HG03045 (cell line): Measurements from ENCODE around the gene TYW3.

Experiments used
- ATAC-seq: cut with Tn5 transposase; IDR thresholded peaks from one replicate; pipeline ENCODE4 v1.9.1; 2021; ENCODE audit warnings: mild to moderate bottlenecking, moderate library complexity; ENCODE audit not compliant: unreplicated experiment

Gene TYW3, protein sequence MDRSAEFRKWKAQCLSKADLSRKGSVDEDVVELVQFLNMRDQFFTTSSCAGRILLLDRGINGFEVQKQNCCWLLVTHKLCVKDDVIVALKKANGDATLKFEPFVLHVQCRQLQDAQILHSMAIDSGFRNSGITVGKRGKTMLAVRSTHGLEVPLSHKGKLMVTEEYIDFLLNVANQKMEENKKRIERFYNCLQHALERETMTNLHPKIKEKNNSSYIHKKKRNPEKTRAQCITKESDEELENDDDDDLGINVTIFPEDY

DNA sequence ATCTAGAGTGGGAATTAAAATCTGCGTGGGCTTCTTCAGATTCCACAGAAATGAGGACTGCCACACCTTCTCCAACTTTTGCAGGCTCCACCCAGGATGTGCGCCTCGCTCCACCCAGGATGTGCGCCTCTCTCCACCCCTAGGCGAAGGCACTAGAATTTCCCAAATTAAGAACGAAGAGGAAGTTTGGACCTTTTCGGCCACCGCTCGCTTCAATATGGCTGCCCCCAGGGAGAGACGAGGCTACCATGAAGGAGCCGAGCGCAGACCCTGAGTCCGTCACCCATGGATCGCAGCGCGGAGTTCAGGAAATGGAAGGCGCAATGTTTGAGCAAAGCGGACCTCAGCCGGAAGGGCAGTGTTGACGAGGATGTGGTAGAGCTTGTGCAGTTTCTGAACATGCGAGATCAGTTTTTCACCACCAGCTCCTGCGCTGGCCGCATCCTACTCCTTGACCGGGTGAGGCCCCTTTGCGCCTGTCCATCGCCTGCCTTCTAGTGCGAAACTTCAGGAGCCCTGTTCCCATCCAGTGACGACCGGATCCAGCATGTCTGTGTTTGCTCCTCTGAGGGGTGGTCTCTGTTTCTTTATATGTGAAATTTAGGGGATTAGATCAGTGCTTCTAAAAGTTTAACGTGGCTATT lies at the start of gene TYW3, which contains the start of gene CRYZ:
Gene TYW3, plus strand, starts transcription at position 193 of the 644 bp plus-strand sequence. Its CDS starts 93 bp downstream, at position 286.
Gene CRYZ, minus strand, starts transcription at position 91 of the 644 bp plus-strand sequence. CDS start 8,229 bp downstream, outside the sequence.
- ATAC-seq = peak; percentile 74

DNA sequence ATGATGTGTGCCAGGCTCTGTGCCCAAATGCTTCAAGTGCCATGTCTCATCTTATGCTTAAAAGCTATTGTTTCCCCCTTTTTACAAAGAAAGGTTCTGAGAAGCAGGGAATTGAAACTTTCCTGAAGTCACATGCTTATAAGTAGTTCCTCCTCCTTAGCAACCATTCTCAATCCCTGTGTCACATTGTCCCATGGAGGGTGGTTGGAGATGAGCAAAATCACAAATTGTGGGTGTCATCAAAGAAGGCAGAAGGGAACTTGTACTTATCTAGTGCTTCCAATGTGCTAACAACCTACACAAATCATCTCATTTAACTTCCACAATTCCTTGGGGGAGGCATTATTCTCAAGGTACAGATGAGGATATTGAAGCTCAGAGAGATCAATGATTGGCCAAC lies 49.3 kb upstream of the TYW3 start:
- no peak for ATAC-seq

DNA sequence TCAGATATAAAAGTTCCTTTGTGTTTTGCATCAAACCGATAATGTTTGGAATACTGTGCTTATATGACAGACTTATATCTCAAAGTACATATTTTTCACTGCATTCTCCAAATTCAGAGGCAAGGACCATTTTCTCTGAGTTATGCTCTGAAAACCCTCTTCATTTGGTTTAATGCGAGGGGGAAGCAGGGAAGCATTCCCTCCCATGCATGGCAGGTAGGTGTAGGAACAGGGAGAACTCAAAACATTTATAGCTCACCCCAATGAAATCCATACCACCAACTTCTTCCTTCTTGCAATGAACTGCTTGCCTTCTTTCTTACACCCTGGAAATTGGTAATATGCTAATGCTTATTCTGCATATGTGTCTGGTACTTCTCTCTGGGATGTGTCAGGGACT lies 48.7 kb upstream of the TYW3 start:
- ATAC-seq = no peak

DNA sequence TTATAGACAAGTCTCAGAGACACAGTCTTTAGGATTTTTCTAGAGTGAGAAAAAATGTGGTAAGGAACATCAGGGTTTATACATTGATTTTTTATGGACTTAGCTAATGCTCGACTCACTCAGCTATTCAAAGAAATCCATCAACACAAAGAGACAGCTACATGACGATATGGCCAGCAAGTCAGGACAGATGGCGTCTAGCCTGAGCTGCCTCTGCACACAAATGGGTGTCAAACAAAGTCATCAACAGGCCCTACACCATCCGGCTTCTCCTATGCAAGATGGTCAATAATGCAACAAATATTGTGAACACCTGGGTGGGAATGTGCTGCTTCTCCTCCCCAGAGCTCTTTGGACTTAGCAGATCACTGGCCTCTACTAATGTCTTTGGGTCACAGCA lies 46.0 kb upstream of the TYW3 start:
- no peak for ATAC-seq

DNA sequence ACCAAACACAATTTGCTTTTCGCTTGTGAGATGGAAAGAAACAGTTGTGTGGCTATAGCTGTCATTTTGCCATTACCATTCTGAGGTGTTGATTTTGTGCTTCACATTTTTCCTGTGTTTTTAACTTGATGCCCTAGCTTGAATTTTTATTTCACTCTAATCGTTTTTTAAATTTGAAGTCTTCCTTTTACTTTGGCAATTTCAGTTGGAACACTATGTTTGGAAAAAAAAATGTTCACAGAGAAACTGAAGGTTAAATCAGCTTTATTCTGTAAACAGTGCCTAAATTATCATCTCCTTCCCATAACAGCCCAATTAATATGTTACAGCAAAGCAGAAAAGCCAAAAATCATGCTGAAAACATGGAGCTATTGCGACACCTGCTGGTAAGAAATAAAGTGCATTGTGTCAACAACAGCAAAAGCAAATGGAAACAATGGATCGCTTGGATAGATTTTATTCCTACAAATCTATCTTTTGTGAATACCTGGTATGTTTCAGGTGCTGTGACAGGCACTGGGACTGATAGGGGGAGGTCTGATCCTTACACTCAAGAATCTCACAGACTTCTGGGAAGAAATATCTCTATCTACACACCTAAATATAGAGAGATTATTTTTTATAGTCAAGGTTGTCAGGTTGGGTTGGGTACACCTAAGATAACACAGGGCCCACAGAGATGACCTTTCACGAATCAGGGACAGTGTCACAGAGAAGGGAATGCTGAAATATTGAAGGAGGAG lies 43.2 kb upstream of the TYW3 start:
- peak; percentile 57 for ATAC-seq

DNA sequence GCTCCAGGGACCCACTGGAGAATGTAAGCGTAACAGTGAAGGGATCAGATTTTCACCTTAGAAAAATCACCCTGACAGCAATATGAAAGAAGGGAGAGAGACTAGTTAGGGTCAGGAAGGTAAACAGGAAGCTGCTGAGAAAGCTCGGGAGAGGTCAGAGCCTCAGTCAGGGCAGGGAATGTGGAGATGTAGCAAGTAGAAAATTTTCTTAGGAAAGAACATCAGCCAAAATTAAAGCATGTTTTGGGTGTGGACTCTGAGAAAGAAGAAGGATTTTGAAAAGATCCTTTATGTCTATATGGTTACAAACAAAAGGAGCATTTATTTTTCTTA lies 42.6 kb upstream of the TYW3 start:
- no peak for ATAC-seq

DNA sequence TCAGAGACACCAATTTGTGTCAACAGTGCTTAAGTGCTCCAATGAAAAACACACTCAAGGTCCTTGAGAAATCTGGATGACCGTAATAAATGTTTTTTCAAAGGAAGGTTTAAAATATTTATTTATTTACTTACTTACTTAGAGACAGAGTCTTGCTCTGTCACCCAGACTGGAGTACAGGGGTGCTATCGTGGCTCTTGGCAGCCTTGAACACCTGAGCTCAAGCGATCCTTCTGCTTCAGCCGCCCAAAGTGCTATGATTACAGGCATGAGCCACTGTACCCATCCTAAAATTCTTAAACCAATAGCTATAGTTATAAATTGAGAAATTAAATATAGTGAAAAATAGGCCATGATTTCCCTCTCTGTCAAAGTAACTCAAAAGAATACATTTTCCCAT lies 42.0 kb upstream of the TYW3 start:
- no peak for ATAC-seq

DNA sequence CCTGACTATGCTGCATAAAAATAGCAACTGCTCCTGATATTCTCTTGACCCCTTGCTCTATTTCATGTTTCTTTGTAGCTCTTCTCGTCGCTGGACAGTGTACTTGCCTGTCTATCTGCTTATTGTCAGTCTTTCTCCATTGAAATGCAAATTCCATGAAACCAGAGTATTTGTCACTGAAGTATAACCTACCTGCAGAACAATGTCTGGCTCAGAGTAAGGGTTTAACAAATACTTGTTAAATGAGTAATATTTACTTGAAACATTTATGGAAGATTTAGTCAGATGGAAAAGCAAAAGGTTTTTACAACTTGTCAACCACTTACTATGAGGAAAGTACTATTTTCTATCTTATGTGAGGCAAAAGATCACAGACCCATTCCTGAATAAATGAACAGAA lies 39.5 kb upstream of the TYW3 start:
- no peak for ATAC-seq

DNA sequence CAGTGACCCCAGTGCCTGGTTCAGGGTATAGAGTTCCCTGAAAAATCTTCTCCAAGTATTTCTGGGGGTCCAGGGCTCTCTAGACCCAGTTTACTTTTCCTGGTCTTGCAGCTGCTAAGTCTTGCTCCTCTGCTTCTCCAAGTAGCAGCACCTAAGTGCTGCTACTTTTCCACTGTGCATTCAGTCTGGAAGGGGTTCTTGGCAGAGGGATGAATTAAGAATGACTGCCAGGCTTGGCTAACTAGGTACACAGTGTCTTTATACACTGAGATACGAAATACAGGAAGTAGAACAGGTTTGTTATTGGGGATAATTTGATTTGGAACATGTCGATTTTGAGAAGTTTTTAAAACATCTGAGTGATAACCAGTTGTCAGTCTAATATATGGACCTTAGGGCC lies 35.1 kb upstream of the TYW3 start:
- no peak for ATAC-seq

DNA sequence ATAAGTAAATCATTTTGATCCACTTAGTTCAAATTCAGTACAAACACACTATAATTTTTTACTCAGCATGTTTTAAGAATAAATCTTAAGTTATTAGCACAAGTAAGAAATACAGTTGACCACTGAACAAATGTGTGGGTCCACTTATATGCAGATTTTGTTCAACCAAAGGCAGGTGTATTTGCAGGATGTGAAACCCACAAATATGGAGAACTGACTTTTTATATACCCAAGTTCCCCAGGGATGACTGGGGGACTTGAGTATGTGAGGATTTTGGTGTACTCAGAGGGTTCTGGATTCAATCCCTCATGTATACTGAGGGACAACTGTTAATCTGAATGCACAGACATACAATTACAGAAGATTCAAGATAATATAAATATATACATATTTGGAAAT lies 33.6 kb upstream of the TYW3 start:
- no peak for ATAC-seq

DNA sequence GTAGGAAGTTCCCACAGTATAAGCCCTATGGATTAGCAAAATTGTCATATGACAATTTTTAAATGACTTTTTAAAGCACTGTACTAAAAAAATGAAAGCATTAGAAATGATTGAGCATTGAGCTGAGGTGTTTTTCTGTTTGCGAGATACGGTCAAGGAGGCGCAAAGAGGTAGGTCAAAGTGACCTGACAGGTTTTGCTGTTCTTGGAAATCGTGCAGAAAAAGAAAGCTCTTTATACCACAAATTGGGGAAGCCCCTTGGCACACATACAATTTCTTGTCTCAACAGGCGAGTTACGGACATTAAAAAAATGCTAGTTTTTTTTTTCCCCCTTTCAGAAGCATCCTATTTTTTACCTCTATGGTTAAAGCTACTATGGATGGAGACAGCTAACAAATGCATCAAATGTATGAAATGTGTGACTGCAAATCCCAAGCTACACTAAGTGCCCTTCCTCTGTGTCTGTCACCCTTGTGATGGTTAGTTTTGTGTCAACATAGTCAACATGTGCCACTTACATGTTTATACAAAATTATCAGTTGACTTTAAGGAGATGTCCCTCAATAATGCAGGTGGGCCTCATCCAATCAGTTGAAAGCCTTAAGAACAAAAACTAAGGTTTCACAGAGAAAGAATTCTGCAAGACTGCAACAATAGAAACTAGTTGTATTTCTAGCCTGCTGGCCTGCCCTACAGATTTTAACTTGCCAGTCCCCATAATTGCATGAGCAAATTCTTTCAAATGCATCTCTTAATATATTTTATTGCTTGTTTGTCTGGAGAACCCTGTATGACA lies 29.4 kb upstream of the TYW3 start:
- ATAC-seq = no peak

DNA sequence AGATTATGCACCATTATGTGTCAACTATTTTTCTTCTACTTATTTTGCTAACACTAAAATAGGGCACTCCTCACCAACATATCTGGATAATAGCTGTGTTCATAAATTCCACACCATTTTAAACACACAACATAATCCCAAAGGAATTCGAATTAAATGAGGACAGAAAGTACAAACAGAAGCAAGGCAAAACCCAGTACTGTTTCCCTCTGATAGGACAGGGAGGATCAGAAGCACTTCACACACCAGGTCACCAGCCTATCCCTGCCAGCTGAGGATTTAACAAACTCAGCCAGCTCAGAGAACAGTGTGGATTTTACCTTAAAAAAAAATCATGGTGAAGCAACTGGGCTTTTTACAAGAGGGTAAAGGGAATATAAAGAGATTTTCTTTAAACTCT lies 20.1 kb upstream of the TYW3 start:
- ATAC-seq = no peak

DNA sequence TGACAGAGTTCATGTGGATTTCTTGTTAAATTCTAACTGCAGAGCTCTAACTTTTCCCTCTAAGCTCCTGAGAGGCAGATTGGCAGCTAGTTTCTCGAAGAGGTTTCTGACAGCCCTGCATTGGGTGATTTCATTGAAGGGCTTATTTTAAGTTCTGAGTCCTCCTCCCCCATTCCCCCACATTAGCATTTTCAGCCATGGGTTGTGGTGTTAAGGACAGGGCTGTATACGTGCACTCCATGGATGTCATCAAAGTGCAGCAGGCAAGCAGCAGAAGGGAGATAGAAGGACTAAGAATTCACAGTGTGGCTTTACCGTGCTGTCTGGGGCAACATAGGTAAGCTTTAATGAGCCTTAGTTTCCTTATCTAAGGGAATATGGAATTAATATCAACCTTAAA lies 19.1 kb upstream of the TYW3 start:
- ATAC-seq = no peak

DNA sequence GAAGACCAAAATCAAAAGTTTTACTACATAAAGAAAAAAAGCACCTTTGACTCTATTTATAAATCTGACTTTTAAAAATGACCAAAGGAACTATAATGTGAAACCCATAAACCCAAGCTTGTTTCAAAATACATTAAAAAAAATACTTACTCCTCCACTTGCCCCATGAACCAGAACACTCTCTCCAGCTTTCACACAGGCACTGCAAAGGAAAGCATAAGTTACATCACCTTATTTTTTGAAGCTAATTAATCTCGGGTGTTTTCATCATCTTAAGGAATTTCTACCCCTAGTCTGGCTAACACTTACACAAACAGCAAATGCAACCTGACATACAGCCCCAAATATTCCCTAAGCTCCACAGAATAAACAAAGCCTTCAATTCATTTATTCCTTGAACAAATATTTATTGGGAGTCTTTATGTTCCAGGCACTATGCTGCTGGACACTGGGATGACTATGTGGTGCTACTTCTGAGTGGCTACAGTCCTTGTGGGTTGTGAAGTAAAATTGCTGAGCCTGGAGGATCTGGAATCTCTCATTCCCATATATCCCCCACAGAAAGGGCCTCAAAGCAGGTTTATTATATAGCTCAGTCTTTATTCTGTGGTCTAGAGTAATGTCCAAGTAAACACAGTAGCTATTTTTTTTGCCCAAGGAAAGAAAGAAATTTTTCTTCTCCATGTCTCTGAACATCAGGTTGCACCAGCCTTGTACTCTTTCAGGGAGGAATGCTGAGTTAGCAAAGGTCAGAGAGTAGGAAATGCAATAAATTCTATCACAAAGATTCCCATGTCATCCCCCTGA lies 18.3 kb upstream of the TYW3 start:
- ATAC-seq = peak; percentile 61

DNA sequence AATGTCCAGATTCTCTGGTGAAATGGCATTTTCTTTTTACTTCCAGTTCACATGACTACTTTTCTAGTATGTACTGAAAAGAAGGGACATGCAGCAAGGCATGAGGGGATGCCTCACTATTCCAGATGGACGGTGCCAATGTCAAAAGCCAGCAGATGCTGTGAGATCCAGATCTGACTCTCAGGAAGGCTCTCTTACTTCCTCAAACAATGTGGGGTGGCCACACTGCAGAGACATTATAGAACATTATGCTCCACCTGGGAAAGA lies 17.8 kb upstream of the TYW3 start:
- ATAC-seq = peak; percentile 43

DNA sequence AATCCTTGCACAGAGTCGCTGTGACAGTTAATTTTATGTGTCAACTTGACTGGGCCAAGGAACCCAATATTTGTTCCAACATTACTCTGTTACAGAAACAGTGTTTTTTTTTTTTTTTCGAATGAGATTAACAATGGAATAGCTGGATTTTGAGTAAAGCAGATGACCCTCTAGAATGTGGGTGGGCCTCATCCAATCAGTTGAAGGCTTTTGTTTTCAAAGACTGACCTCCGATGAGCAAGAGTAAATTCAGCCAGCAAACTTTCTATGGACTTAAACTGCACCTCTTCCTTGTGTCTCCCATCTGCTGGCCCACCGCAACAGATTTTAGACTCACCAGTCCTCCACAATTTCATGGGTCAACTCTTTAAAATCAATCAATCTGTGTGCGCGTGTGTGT lies 17.1 kb upstream of the TYW3 start:
- ATAC-seq = no peak

DNA sequence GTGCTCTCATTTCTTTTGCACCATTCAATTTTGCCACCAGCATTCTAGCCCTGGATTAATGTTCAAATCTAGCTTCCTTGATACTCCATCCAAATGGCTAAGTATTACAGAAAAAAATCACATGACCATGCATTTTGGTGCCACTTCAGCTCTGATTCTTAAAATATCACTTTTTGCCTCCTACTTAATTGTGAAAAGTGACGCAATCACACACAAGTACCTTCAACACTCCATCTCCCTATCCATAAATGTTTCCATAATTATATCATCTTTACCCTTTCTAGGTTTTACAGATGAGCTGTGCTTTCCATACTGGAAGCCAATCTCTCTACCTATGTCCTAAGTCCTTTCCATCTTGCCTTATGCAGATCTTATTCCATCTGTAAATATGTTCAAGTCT lies 16.1 kb upstream of the TYW3 start:
- ATAC-seq = no peak

DNA sequence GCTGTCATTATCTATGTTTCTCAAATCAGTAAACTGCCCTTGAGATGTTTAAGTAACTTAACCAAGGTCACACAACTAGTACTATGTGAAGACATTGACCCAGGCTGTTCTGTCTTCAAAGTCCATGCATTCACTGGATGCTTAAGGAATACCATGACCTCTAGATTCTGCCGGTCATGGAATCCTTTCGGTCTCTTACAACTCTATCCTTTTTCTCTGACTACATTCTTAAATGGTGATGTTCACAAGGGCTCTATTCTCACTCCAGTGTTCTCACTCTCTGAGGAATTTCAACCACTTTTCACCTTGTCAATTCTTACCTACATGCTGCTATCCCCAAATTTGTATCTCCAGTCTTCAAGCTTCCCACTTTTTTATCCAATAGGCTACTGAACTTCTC lies 15.3 kb upstream of the TYW3 start:
- no peak for ATAC-seq

DNA sequence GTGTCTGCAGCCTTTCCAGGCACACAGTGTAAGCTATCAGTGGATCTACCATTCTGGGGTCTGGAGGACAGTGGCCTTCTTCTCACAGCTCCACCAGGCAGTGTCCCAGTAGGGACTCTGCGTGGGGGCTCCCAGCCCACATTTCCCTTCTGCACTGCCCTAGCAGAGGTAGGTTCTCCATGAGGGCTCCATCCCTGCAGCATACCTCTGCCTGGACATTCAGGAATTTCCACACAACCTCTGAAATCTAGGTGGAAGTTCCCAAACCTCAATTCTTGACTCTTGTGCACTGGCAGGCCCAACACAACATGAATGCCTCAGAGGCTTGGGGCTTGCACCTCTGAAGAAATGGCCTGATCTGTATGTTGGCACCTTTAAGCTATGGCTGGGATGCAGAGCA lies 6.9 kb upstream of the TYW3 start:
- ATAC-seq = no peak

DNA sequence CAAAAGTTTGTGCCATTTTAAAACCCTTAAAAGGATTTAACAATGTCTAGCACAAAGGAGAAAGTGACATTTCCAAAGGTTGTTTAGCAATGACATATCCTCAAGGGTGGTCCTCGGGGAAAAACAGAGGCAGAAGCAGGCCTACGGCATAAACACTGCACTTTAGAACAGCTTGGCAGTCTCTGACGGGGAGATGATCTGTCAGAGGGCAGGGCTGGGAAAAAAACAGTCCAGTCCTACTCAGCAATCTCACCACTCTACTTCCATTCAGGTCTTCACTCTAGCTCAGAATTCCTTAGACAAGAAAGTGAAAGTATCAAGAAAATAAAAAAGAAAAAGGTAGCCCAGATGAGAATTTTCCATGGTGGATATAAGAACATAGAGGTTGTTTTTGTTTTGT lies 4.2 kb upstream of the TYW3 start:
- ATAC-seq = no peak
